ENCODE results near the gene DUSP2. TPM values are rescaled to one million over a fixed set of nuclear protein-coding genes. Genes with fewer than 3 reads are reported as not detected.

DUSP2 gene
- total and polyA plus RNA-seq, 9 of the 15 experiments (the other 6 are each of a cell fraction or from before 2014, with no cell fraction given), result 0.04 to 0.18 TPM; not detected in 7

- TF ChIP-seq CHD7 (IDR thresholded peaks at IDR 0.05; ENCODE audit: low read depth, low read length) (no peak), PBX2 (CRISPR knock-in tag; IDR thresholded peaks at IDR 0.05; ENCODE audit: low read depth) (peak; percentile 47; the same call in 1 of the 2 replicates), PBX2 (tag; conservative IDR thresholded peaks at IDR 0.05; ENCODE audit: low read depth) (peak; percentile 98), CEBPG (CRISPR knock-in tag; IDR thresholded peaks at IDR 0.05) (peak; percentile 86), CEBPG (tag; conservative IDR thresholded peaks at IDR 0.05 in 1 of 2, IDR thresholded peaks at IDR 0.05 in 1 of 2) (peak; percentile 87 to 89), DEAF1 (CRISPR knock-in tag; IDR thresholded peaks at IDR 0.05) (no peak), STAT5A (IDR thresholded peaks at IDR 0.05; ENCODE audit: borderline replicate concordance, low read length) (no peak), FOXJ2 (tag; IDR thresholded peaks at IDR 0.05) (no peak)
- TF ChIP-seq, protein P1, sequence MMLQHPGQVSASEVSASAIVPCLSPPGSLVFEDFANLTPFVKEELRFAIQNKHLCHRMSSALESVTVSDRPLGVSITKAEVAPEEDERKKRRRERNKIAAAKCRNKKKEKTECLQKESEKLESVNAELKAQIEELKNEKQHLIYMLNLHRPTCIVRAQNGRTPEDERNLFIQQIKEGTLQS (IDR thresholded peaks at IDR 0.05), result peak; percentile 71
- TF ChIP-seq, protein P1 (CRISPR knock-in tag; conservative IDR thresholded peaks at IDR 0.05), result no peak
Observed at GRCh38 chr2:96188821-96189526, 43.7 kb upstream of the DUSP2 start (continued).

Data from K562 (cell line).